Measurements from ENCODE around the gene GPAT3.
"Not testable (repeated sequence)": the region's sequence is repeated elsewhere in the genome, so short reads cannot be mapped to it uniquely, and the experiment has no call there.

Gene GPAT3

GRCh38 chr4:83552924-83553323 is 17.0 kb downstream of the GPAT3 start:
- DNase-seq: no peak

- DNase-seq: no peak
Observed at GRCh38 chr4:83556006-83556707, 20.2 kb downstream of the GPAT3 start.

- no peak for DNase-seq
Observed at GRCh38 chr4:83556816-83557215, 20.9 kb downstream of the GPAT3 start.

- DNase-seq: no peak
Observed at GRCh38 chr4:83558059-83558653, 22.2 kb downstream of the GPAT3 start.

GRCh38 chr4:83558680-83559079 is 22.8 kb downstream of the GPAT3 start:
- no peak for DNase-seq

- DNase-seq: no peak
Observed at GRCh38 chr4:83560523-83560922, 24.6 kb downstream of the GPAT3 start.

- DNase-seq: peak; percentile 13
Observed at GRCh38 chr4:83561381-83561780, 25.5 kb downstream of the GPAT3 start.

- no peak for DNase-seq
Observed at GRCh38 chr4:83563998-83564397, 28.1 kb downstream of the GPAT3 start.

GRCh38 chr4:83568062-83568461 is 32.2 kb downstream of the GPAT3 start:
- DNase-seq: no peak

- no peak for DNase-seq
Observed at GRCh38 chr4:83569429-83569828, 33.5 kb downstream of the GPAT3 start.

- no peak for DNase-seq
Observed at GRCh38 chr4:83569987-83570386, 34.1 kb downstream of the GPAT3 start.

- no peak for DNase-seq
Observed at GRCh38 chr4:83572848-83573247, 36.9 kb downstream of the GPAT3 start.

GRCh38 chr4:83574247-83574646 is 38.3 kb downstream of the GPAT3 start:
- DNase-seq: no peak

GRCh38 chr4:83576237-83576636 is 40.3 kb downstream of the GPAT3 start:
- not testable (repeated sequence) for DNase-seq

- DNase-seq: no peak
Observed at GRCh38 chr4:83581411-83582288, 45.7 kb downstream of the GPAT3 start.

- no peak for DNase-seq
Observed at GRCh38 chr4:83582289-83582785, 46.4 kb downstream of the GPAT3 start.

- DNase-seq: no peak
Observed at GRCh38 chr4:83585982-83586508, 50.1 kb downstream of the GPAT3 start.

- no peak for DNase-seq
Observed at GRCh38 chr4:83589279-83589678, 53.4 kb downstream of the GPAT3 start.

- DNase-seq: no peak
Observed at GRCh38 chr4:83591056-83591455, 55.1 kb downstream of the GPAT3 start.

- DNase-seq: no peak
Observed at GRCh38 chr4:83591730-83592129, 55.8 kb downstream of the GPAT3 start.

GRCh38 chr4:83599183-83599582 is 63.3 kb downstream of the GPAT3 start:
- no peak for DNase-seq

GRCh38 chr4:83603129-83603528 is 67.2 kb downstream of the GPAT3 start:
- DNase-seq: no peak

- DNase-seq: no peak
Observed at GRCh38 chr4:83604321-83604720, 68.4 kb downstream of the GPAT3 start.
